Adipocyte (in vitro differentiated cells): Measurements from ENCODE around the gene MTX1.
"Not testable (repeated sequence)": the region's sequence is repeated elsewhere in the genome, so short reads cannot be mapped to it uniquely, and the experiment has no call there.

Experiments used
- DNase-seq: peaks from one replicate; pipeline ENCODE4 v3.0.0-alpha.2; 2015; ENCODE audit warnings: low read depth
- H3K27me3 ChIP-seq: replicated peaks from 2 replicates; pipeline ENCODE4 v1.7.0; 2013; ENCODE audit warnings: mild to moderate bottlenecking, low read length, moderate library complexity; ENCODE audit not compliant: control insufficient read depth, insufficient read depth
- H3K36me3 ChIP-seq: 2 replicates; pipeline ENCODE4 v1.7.0; 2013; ENCODE audit warnings: low read length, mild to moderate bottlenecking, moderate library complexity; ENCODE audit not compliant: control insufficient read depth, insufficient read depth, severe bottlenecking
- H3K4me1 ChIP-seq: 2 replicates; pipeline ENCODE4 v1.7.0; 2013; ENCODE audit warnings: mild to moderate bottlenecking, low read length, moderate library complexity; ENCODE audit not compliant: control insufficient read depth, insufficient read depth
- H3K4me3 ChIP-seq: 2 replicates; pipeline ENCODE4 v1.7.0; 2013; ENCODE audit warnings: mild to moderate bottlenecking, low read length, moderate library complexity
- H3K9ac ChIP-seq: 2 replicates; pipeline ENCODE4 v1.7.0; 2013; ENCODE audit warnings: mild to moderate bottlenecking, low read length, moderate library complexity
- H3K9me3 ChIP-seq: 2 replicates; pipeline ENCODE4 v1.7.0; 2013; ENCODE audit warnings: mild to moderate bottlenecking, low read length, moderate library complexity; ENCODE audit not compliant: control insufficient read depth

Gene MTX1, protein sequence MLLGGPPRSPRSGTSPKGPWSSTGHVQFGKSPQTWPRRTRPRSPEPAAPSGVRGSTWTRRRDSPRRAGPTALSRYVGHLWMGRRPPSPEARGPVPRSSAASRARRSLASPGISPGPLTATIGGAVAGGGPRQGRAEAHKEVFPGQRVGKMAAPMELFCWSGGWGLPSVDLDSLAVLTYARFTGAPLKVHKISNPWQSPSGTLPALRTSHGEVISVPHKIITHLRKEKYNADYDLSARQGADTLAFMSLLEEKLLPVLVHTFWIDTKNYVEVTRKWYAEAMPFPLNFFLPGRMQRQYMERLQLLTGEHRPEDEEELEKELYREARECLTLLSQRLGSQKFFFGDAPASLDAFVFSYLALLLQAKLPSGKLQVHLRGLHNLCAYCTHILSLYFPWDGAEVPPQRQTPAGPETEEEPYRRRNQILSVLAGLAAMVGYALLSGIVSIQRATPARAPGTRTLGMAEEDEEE

DNA sequence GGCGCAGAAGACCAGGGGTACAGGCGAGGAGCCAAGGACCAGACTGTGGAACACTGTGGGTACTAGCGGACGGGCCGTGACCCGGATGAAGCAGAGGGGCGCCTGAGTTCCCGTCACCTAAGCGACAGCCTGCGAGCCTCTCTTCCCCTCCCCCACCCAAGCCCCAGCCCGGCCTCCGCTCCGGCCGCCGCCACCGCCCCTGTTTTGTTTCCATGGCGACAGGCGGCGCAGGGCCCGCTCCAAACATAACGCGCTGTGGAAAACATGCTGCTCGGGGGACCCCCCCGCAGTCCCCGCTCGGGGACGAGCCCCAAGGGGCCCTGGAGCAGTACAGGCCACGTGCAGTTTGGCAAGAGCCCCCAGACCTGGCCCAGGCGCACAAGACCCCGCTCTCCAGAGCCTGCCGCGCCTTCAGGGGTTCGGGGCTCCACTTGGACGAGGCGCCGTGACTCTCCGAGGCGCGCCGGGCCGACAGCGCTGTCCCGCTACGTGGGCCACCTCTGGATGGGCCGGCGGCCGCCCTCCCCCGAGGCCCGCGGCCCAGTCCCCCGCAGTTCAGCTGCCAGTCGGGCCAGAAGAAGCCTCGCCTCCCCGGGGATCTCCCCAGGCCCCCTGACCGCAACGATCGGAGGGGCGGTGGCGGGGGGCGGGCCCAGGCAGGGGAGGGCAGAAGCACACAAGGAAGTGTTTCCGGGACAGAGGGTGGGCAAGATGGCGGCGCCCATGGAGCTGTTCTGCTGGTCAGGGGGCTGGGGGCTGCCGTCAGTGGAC, at the start of gene MTX1:
Gene MTX1, plus strand, starts transcription at position 155 of the 771 bp plus-strand sequence. Its CDS starts 110 bp downstream, at position 265.
- Histone ChIP-seq H3K27me3 (no peaks in the 10 kb centered on the region), H3K9ac (peak within 1 kb of the TSS; percentile 97), H3K4me3 (peak within 1 kb of the TSS; percentile 99), H3K9me3 (no peaks in the 10 kb centered on the region), H3K4me1 (peaks cover 23% of the 10 kb centered on the region), H3K36me3 (peaks cover 10% of the 10 kb centered on the region)
- peak; percentile 96 for DNase-seq

DNA sequence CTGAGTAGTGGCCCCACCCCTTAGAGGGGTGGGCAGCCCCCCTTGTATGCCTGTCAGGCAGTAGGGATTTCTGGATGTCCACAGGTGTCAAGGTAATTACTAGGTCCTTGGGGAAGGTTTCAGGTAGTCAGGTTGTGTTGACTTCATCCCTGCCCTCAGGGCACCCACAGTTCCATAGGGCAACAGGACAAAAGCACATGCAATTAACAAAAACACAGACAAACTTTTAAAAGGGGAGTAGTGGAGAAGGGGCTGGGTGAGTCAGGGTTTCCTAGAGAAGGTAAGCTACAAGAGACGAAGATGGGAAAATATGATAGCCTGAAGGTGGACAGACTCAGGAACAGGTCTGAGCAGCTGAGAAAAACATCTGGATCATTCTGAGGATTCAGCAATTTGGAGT, 49.5 kb upstream of the MTX1 start:
- H3K9me3 ChIP-seq: no peaks in the 10 kb centered on the region
- H3K4me3 ChIP-seq: no peak overlapping the region
- DNase-seq: no peak

GRCh38 chr1:155160128-155160527, 48.4 kb upstream of the MTX1 start:
- H3K4me3 ChIP-seq: no peak overlapping the region
- H3K36me3 ChIP-seq: no peaks in the 10 kb centered on the region
- no peak overlapping the region for H3K9ac ChIP-seq
- no peaks in the 10 kb centered on the region for H3K9me3 ChIP-seq
- no peaks in the 10 kb centered on the region for H3K4me1 ChIP-seq
- peaks cover 5% of the 10 kb centered on the region for H3K27me3 ChIP-seq
- no peak for DNase-seq

More for the DNA sequence above, 49.5 kb upstream of the MTX1 start:
- H3K4me1 ChIP-seq: no peaks in the 10 kb centered on the region
- no peaks in the 10 kb centered on the region for H3K36me3 ChIP-seq
- H3K27me3 ChIP-seq: peaks cover 5% of the 10 kb centered on the region
- H3K9ac ChIP-seq: no peak overlapping the region

GRCh38 chr1:155162631-155163030, 45.9 kb upstream of the MTX1 start:
- not testable (repeated sequence) for H3K4me1 ChIP-seq, H3K36me3 ChIP-seq, H3K4me3 ChIP-seq, H3K9me3 ChIP-seq, H3K9ac ChIP-seq, DNase-seq
- H3K27me3 ChIP-seq: peaks cover 13% of the 10 kb centered on the region

DNA sequence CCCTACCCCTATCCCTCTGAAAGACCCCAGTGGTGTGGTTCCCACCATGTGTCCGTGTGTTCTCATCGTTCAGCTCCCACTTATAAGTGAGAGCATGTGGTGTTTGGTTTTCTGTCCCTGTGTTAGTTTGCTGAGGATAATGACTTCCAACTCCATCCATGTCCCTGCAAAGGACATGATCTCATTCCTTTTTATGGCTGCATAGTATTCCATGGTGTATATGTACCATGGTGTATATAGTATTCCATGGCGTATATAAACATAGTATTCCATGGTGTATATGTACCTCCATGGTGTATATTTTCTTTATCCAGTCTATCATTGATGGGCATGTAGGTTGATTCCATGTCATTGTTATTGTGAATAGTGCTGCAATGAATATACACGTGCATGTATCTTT, 44.7 kb upstream of the MTX1 start:
- not testable (repeated sequence) for H3K4me1 ChIP-seq, H3K9ac ChIP-seq, H3K9me3 ChIP-seq, H3K36me3 ChIP-seq, DNase-seq, H3K4me3 ChIP-seq
- H3K27me3 ChIP-seq: peaks cover 13% of the 10 kb centered on the region

DNA sequence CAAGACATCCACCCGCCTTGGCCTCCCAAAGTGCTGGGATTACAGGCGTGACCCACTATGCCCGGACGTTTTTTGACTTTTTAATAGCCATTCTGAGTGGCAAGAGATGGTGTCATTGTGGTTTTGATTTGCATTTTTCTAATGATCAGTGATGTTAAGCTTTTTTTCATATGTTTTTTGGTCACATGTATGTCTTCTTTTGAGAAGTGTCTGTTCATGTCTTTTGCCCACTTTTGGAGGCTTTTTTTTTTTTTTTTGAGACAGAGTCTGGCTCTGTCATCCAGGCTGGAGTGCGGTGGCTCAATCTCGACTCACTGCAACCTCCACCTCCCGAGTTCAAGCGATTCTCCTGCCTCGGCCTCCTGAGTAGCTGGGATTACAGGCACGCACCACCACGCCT, 43.9 kb upstream of the MTX1 start:
- not testable (repeated sequence) for H3K4me1 ChIP-seq, H3K9ac ChIP-seq, DNase-seq, H3K4me3 ChIP-seq, H3K9me3 ChIP-seq, H3K27me3 ChIP-seq
- H3K36me3 ChIP-seq: peaks cover 12% of the 10 kb centered on the region

DNA sequence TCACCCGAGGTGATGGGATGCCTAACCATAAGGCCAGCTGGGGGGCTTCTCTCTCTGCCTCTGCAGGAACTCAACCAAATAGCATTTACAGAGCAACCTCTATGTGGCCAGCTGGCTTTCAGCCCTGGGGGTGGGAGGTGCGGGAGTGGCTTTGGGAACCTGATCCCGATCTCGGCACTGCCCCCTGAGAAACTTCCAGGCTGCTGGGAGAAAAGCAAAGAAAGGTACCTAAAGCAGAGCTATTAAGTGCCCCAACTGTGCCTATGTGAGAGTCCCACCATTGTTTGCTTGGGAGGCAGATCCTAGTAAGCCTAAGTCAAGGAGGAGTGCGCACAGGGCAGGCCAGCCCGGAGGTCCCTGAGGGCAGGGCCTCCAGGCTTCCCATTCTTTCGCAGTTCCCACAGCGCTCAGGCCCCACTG, 42.4 kb upstream of the MTX1 start:
- no peak for DNase-seq
- Histone ChIP-seq H3K36me3 (peaks cover 23% of the 10 kb centered on the region), H3K4me3 (no peak overlapping the region), H3K27me3 (peaks cover 8% of the 10 kb centered on the region), H3K9ac (no peak overlapping the region), H3K9me3 (no peaks in the 10 kb centered on the region), H3K4me1 (peaks cover 5% of the 10 kb centered on the region)

GRCh38 chr1:155166471-155167165, 41.9 kb upstream of the MTX1 start:
- Histone ChIP-seq H3K9me3 (no peaks in the 10 kb centered on the region), H3K4me1 (peaks cover 8% of the 10 kb centered on the region), H3K4me3 (no peak overlapping the region), H3K36me3 (peaks cover 23% of the 10 kb centered on the region), H3K9ac (no peak overlapping the region), H3K27me3 (peaks cover 8% of the 10 kb centered on the region)
- no peak for DNase-seq

GRCh38 chr1:155167166-155168104, 41.1 kb upstream of the MTX1 start:
- peaks cover 16% of the 10 kb centered on the region for H3K4me1 ChIP-seq
- no peaks in the 10 kb centered on the region for H3K9me3 ChIP-seq
- H3K4me3 ChIP-seq: no peak overlapping the region
- H3K27me3 ChIP-seq: peaks cover 8% of the 10 kb centered on the region
- H3K36me3 ChIP-seq: peaks cover 23% of the 10 kb centered on the region
- H3K9ac ChIP-seq: no peak overlapping the region
- peak; percentile 94 for DNase-seq

- H3K27me3 ChIP-seq, H3K4me3 ChIP-seq, H3K9ac ChIP-seq, DNase-seq, H3K9me3 ChIP-seq: not testable (repeated sequence)
- Histone ChIP-seq H3K36me3 (peaks cover 23% of the 10 kb centered on the region), H3K4me1 (peaks cover 17% of the 10 kb centered on the region)
These were observed 40.4 kb upstream of the MTX1 start for GRCh38 chr1:155168105-155168445.
